Epidermal melanocyte (primary cell): ENCODE data around the gene INPP5A.
"Not testable (repeated sequence)": the region's sequence is repeated elsewhere in the genome, so short reads cannot be mapped to it uniquely, and the experiment has no call there.

Experiments
- DNase-seq: peaks from one replicate; pipeline ENCODE4 v3.0.0; 2011; ENCODE audit warnings: low spot score; ENCODE audit not compliant: insufficient read length

The INPP5A gene

GRCh38 chr10:132754071-132754470 is 216.5 kb downstream of the INPP5A start:
- no peak for DNase-seq

GRCh38 chr10:132755166-132755711 is 217.7 kb downstream of the INPP5A start:
- DNase-seq = no peak

- DNase-seq = no peak
These were observed 219.0 kb downstream of the INPP5A start for GRCh38 chr10:132756591-132756990.

- no peak for DNase-seq
These were observed 219.6 kb downstream of the INPP5A start for GRCh38 chr10:132757171-132757570.

GRCh38 chr10:132758865-132759264 is 221.3 kb downstream of the INPP5A start:
- no peak for DNase-seq

- no peak for DNase-seq
These were observed 223.9 kb downstream of the INPP5A start for GRCh38 chr10:132761395-132762060.

- DNase-seq = no peak
These were observed 224.7 kb downstream of the INPP5A start for GRCh38 chr10:132762267-132762666.

GRCh38 chr10:132763545-132763944 is 226.0 kb downstream of the INPP5A start:
- DNase-seq = no peak

- no peak for DNase-seq
These were observed 226.5 kb downstream of the INPP5A start for GRCh38 chr10:132764108-132764507.

- DNase-seq = no peak
These were observed 227.8 kb downstream of the INPP5A start for GRCh38 chr10:132765435-132765834.

GRCh38 chr10:132766291-132766690 is 228.7 kb downstream of the INPP5A start:
- DNase-seq = no peak

- no peak for DNase-seq
These were observed 231.0 kb downstream of the INPP5A start for GRCh38 chr10:132768346-132769248.

- DNase-seq = no peak
These were observed 232.8 kb downstream of the INPP5A start for GRCh38 chr10:132770061-132771021.

- DNase-seq = not testable (repeated sequence)
These were observed 235.2 kb downstream of the INPP5A start for GRCh38 chr10:132772816-132773215.

GRCh38 chr10:132774181-132774901 is 236.8 kb downstream of the INPP5A start:
- no peak for DNase-seq

GRCh38 chr10:132774902-132775863 is 237.6 kb downstream of the INPP5A start:
- no peak for DNase-seq

- no peak for DNase-seq
These were observed 238.6 kb downstream of the INPP5A start for GRCh38 chr10:132776186-132776585.

GRCh38 chr10:132776821-132777220 is 239.2 kb downstream of the INPP5A start:
- DNase-seq = no peak

- no peak for DNase-seq
These were observed 239.9 kb downstream of the INPP5A start for GRCh38 chr10:132777441-132777840.
